Esophagus (tissue), 2 donors: ENCODE results near the gene ACSL4. TPM values are rescaled to one million over a fixed set of nuclear protein-coding genes. Genes with fewer than 3 reads are reported as not detected.
"Not testable (repeated sequence)": the region's sequence is repeated elsewhere in the genome, so short reads cannot be mapped to it uniquely, and the experiment has no call there.

ENCODE experiments used
- H3K27ac ChIP-seq, 2 donors: one replicate each; pipeline ENCODE4 v1.5.1; 2013; ENCODE audit warnings: low read depth in 2 of 2, mild to moderate bottlenecking in 2 of 2, inconsistent platforms in 1 of 2, low read length in 1 of 2, moderate library complexity in 1 of 2
- H3K27me3 ChIP-seq, 2 donors: one replicate each; pipeline ENCODE4 v1.6.1; 2013; ENCODE audit warnings: low read length in 2 of 2, control low read depth in 1 of 2, mild to moderate bottlenecking in 1 of 2; ENCODE audit not compliant: insufficient read depth in 2 of 2, control insufficient read depth in 1 of 2
- H3K36me3 ChIP-seq, 2 donors: one replicate each; pipeline ENCODE4 v1.6.1; 2013; ENCODE audit warnings: low read length in 1 of 2; ENCODE audit not compliant: control insufficient read depth in 2 of 2, insufficient read depth in 2 of 2
- H3K4me1 ChIP-seq, 2 donors: one replicate each; pipeline ENCODE4 v1.6.1; 2013; ENCODE audit warnings: low read length in 1 of 2; ENCODE audit not compliant: control insufficient read depth in 2 of 2, insufficient read depth in 2 of 2
- H3K4me3 ChIP-seq, 2 donors: one replicate each; pipeline ENCODE4 v1.5.1; 2013; ENCODE audit warnings: low read length in 2 of 2, mild to moderate bottlenecking in 2 of 2, low read depth in 1 of 2, moderate library complexity in 1 of 2
- H3K9me3 ChIP-seq, 2 donors: one replicate each; pipeline ENCODE4 v1.6.1; 2013; ENCODE audit warnings: mild to moderate bottlenecking in 2 of 2, low read depth in 1 of 2, low read length in 1 of 2, moderate library complexity in 1 of 2; ENCODE audit not compliant: control insufficient read depth in 2 of 2, insufficient read depth in 1 of 2
- WGBS, 2 donors: extraction: QIAGEN DNeasy Blood & Tissue Kit; methylation state at CpG; one replicate each; pipeline ENCODE4 v1.1.7; 2013; 5-methylcytosine and 5-hydroxymethylcytosine counted together
- polyA plus RNA-seq, 2 donors: library from polyadenylated mRNA; stranded (reverse); fragments of 200-250 nt; gene quantifications; one replicate each; pipeline ENCODE4 v1.2.3, GENCODE V29; 2013
- donor health status: healthy with polysubstance abuse.
- donor health status: Bipolar disorder and iron deficiency.

The ACSL4 gene
- polyA plus RNA-seq, 2 donors, result 5.9 to 7.4 TPM

- 82 to 100% methylated on average over 2 of the region's 4 CpGs for WGBS, 2 donors
These were observed 75.7 kb downstream of the ACSL4 start for GRCh38 chrX:109657364-109657763.

GRCh38 chrX:109656774-109657173, 76.3 kb downstream of the ACSL4 start:
- H3K27ac ChIP-seq, result no peak overlapping the region
- H3K27me3 ChIP-seq, result peaks cover 0 to 4% of the 10 kb centered on the region in 2 donors
- no peak overlapping the region for H3K4me3 ChIP-seq
- no peaks in the 10 kb centered on the region for H3K36me3 ChIP-seq
- WGBS, 2 donors, result 67 to 86% methylated on average over 4 of the region's 4 CpGs
- no peaks in the 10 kb centered on the region for H3K4me1 ChIP-seq
- peaks cover 0 to 3% of the 10 kb centered on the region in 2 donors for H3K9me3 ChIP-seq

More at GRCh38 chrX:109657364-109657763, 75.7 kb downstream of the ACSL4 start:
- not testable (repeated sequence) for H3K9me3 ChIP-seq, H3K27me3 ChIP-seq, H3K27ac ChIP-seq, H3K4me3 ChIP-seq, H3K36me3 ChIP-seq, H3K4me1 ChIP-seq

- Histone ChIP-seq H3K27me3 (peaks cover 0 to 4% of the 10 kb centered on the region in 2 donors), H3K36me3 (no peaks in the 10 kb centered on the region), H3K27ac (no peak overlapping the region), H3K4me1 (no peaks in the 10 kb centered on the region), H3K4me3 (no peak overlapping the region), H3K9me3 (peaks cover 0 to 3% of the 10 kb centered on the region in 2 donors)
- WGBS, 2 donors, result 62 to 65% methylated on average over 4 of the region's 4 CpGs
These were observed 77.4 kb downstream of the ACSL4 start for GRCh38 chrX:109655502-109656201.

GRCh38 chrX:109654516-109655109, 78.4 kb downstream of the ACSL4 start:
- Histone ChIP-seq H3K4me3 (no peak overlapping the region), H3K27ac (no peak overlapping the region), H3K9me3 (peaks cover 0 to 3% of the 10 kb centered on the region in 2 donors), H3K27me3 (peaks cover 0 to 4% of the 10 kb centered on the region in 2 donors), H3K36me3 (no peaks in the 10 kb centered on the region), H3K4me1 (no peaks in the 10 kb centered on the region)
- WGBS, 2 donors, result 72 to 79% methylated on average over 5 of the region's 5 CpGs

GRCh38 chrX:109644671-109645070, 88.4 kb downstream of the ACSL4 start:
- not testable (repeated sequence) for H3K27ac ChIP-seq, H3K27me3 ChIP-seq, H3K9me3 ChIP-seq, H3K4me3 ChIP-seq, H3K36me3 ChIP-seq, H3K4me1 ChIP-seq
- 94% methylated on average over 14 to 19 of the region's 19 CpGs for whole genome bisulfite sequencing, 2 donors

- no peaks in the 10 kb centered on the region for H3K4me1 ChIP-seq
These were observed 89.4 kb downstream of the ACSL4 start for GRCh38 chrX:109643687-109644086.

GRCh38 chrX:109638158-109638557, 94.9 kb downstream of the ACSL4 start:
- Histone ChIP-seq H3K36me3 (no peaks in the 10 kb centered on the region), H3K4me3 (no peak overlapping the region), H3K27ac (no peak overlapping the region), H3K27me3 (no peaks in the 10 kb centered on the region), H3K9me3 (no peaks in the 10 kb centered on the region), H3K4me1 (no peaks in the 10 kb centered on the region)
- WGBS, 2 donors, result 71 to 93% methylated on average over 1 of the region's 1 CpG

More at GRCh38 chrX:109643687-109644086, 89.4 kb downstream of the ACSL4 start:
- Histone ChIP-seq H3K27me3 (no peaks in the 10 kb centered on the region), H3K4me3 (no peak overlapping the region), H3K36me3 (no peaks in the 10 kb centered on the region), H3K9me3 (no peaks in the 10 kb centered on the region), H3K27ac (no peak overlapping the region)
- 69 to 78% methylated on average over 2 of the region's 2 CpGs for WGBS, 2 donors

GRCh38 chrX:109637477-109637876, 95.6 kb downstream of the ACSL4 start:
- H3K9me3 ChIP-seq, H3K27me3 ChIP-seq: not testable (repeated sequence)
- 79 to 98% methylated on average over 2 of the region's 2 CpGs for WGBS, 2 donors

GRCh38 chrX:109635146-109635545, 97.9 kb downstream of the ACSL4 start:
- H3K27me3 ChIP-seq, result no peaks in the 10 kb centered on the region
- no peak overlapping the region for H3K4me3 ChIP-seq
- no peak overlapping the region for H3K27ac ChIP-seq
- H3K4me1 ChIP-seq, result no peaks in the 10 kb centered on the region
- no peaks in the 10 kb centered on the region for H3K36me3 ChIP-seq
- no peaks in the 10 kb centered on the region for H3K9me3 ChIP-seq
- 29% methylated on average over 3 of the region's 3 CpGs for WGBS, 2 donors

More at GRCh38 chrX:109637477-109637876, 95.6 kb downstream of the ACSL4 start:
- not testable (repeated sequence) for H3K4me1 ChIP-seq, H3K36me3 ChIP-seq, H3K27ac ChIP-seq, H3K4me3 ChIP-seq
